ENCODE measurements around the gene HCRTR2.

DNA sequence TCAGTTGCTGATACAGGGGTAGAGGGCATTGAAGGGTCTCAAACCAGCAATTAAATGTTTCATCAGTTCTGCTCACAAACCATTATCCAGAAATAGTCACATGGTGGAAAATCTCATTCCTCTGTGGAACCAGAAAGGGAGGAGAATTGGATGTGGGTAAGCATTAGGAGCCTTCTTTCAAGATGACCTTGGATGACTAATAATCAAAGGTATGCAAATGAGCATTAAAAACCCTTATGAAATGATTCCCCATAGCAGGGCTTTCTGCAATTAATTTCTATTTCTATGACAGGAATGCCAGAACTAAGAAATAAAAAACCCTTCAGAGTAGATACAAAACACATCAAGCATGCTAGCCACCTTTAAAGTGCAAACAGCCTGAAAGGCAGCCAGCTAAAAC lies 37.4 kb upstream of the HCRTR2 start:
- TF ChIP-seq, protein P1, sequence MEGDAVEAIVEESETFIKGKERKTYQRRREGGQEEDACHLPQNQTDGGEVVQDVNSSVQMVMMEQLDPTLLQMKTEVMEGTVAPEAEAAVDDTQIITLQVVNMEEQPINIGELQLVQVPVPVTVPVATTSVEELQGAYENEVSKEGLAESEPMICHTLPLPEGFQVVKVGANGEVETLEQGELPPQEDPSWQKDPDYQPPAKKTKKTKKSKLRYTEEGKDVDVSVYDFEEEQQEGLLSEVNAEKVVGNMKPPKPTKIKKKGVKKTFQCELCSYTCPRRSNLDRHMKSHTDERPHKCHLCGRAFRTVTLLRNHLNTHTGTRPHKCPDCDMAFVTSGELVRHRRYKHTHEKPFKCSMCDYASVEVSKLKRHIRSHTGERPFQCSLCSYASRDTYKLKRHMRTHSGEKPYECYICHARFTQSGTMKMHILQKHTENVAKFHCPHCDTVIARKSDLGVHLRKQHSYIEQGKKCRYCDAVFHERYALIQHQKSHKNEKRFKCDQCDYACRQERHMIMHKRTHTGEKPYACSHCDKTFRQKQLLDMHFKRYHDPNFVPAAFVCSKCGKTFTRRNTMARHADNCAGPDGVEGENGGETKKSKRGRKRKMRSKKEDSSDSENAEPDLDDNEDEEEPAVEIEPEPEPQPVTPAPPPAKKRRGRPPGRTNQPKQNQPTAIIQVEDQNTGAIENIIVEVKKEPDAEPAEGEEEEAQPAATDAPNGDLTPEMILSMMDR (conservative IDR thresholded peaks at IDR 0.05; ENCODE audit: low read depth, low read length), result no peak
- no peak for TF ChIP-seq EZH2 (IDR thresholded peaks at IDR 0.05; ENCODE audit: low read length, unreplicated experiment)
